GF-D8 (cell line): Measurements from ENCODE around the gene EVI5.
"Not testable (repeated sequence)": the region's sequence is repeated elsewhere in the genome, so short reads cannot be mapped to it uniquely, and the experiment has no call there.

Experiments used
- DNase-seq: peaks from one replicate; lab custom pipeline; 2025; lab: John Stamatoyannopoulos, UW

EVI5 gene

DNA sequence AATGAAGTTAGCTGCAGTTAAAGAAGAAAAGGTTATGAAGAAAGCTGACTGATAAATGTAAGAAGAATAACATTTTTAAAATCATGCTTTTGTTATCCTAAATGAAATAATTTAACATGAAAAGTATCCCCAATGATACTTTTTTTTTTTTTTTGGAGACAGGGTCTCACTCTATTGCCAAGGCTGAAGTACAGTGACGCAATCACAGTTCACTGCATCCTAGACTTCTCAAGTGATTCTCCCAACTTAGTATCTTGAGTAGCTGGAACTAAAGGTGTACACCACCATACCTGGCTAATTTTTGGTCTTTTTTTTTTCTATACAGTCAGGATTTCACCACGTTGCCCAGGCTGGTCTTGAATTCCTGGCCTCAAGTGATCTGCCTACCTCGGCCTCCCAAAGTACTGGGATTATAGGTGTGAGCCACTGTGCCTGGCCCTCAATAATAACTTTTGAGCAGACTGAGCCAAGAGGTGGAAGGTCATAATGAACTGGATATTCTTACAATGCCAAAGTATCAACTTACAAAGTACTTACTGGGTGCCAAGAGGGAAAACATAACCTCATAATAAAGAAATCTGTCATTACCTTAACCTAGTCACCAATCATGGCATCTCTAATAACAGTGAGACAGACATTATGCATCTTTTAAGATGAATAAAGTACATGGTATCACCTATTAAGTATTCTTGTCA, 94.5 kb downstream of the EVI5 start:
- no peak for DNase-seq

DNA sequence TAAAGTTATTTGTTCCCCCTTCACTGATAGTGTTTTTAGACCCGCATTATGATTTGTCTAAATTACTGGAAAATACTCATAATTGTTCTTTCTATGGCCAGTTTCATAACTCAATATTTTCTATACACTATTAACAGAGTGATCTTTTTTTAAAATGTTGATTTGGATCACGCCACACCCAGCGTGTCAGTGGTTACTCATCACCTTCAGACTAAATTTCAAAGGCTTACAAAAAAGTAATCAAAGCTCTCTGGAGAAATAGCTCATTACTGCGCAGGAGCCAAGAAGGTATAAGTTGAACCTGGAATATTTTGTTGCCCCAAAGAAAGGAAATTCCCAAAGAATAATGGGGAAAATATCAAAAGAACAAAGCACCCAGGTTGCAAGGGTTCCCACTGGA, 104.9 kb downstream of the EVI5 start:
- DNase-seq, result no peak

DNA sequence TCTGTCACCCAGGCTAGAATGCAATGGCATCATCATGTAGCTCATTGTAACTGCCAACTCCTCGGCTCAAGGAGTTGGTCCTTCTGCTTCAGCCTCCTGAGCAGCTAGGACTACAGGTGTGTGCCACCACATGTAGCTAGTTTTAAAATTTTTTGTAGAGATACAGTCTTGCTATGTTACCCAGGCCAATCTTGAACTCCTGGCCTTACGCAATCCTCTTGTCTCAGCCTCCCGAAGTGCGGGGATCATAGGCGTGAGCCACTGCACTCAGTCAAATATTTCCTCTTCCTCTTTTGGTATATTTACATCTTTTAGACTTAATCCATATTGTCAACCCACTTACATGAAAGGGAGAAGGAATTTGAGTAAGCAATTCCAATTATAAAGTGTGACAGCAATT, 121.1 kb downstream of the EVI5 start:
- DNase-seq, result no peak

DNA sequence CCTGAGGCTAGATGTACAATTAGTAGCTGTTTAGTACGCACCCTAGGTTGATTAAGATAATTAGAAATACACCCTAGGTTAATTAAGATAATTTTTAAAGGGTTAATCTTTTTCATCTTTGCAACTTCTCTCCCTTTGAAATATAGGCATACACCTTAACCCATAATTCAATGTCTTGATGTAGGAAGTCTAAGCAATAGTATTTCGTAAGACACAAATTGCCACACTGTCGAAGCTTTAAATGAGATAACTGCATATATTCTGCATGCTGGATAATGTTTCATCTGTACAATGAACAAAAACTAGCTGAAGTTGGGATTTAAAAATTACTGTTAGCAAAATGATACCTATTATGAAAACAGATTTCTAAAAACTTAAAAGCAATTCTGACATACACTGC, 122.9 kb downstream of the EVI5 start:
- no peak for DNase-seq

DNA sequence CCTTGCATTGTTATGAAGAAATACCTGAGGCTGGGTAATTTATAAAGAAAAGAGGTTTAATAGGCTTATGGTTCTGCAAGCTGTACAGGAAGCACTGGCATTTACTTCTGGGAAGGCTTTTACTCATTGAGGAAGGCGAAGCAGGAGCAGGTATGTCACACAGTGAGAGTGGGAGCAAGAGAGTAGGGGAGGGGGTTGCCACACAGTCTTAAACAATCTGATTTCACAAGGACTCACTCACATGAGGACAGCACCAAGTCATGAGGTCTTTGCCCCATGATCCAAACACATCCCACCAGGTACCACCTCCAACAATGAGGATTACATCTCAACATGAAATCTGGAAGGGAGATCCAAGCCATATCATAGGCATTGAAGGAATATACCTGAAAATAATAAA, 127.2 kb downstream of the EVI5 start:
- no peak for DNase-seq

DNA sequence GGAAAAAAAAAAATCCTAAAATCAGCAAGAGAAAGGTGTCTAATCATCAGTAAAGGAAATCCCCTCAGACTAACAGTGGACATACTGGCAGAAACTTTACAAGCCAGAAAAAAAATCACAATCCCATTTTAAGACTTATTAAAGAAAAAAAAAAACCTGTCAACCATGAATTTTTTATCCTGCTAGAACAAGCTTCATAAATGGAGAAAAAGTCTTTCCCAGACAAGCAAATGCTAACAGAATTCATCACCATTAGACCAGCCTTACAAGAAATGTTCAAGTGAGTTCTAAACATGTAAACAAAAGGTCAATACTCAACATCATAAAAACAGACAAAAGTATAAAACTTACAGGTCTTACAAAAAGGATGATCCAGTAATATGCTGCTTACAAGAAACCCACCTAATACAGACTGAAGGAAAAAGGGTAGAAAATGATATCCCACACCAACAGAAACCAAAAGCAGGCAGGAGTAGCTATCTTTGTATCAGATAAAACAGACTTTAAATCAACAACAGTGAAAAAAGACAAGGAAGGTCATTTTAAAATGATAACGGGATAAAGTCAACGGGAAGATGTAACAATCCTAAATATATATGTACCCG, 129.6 kb downstream of the EVI5 start:
- no peak for DNase-seq

DNA sequence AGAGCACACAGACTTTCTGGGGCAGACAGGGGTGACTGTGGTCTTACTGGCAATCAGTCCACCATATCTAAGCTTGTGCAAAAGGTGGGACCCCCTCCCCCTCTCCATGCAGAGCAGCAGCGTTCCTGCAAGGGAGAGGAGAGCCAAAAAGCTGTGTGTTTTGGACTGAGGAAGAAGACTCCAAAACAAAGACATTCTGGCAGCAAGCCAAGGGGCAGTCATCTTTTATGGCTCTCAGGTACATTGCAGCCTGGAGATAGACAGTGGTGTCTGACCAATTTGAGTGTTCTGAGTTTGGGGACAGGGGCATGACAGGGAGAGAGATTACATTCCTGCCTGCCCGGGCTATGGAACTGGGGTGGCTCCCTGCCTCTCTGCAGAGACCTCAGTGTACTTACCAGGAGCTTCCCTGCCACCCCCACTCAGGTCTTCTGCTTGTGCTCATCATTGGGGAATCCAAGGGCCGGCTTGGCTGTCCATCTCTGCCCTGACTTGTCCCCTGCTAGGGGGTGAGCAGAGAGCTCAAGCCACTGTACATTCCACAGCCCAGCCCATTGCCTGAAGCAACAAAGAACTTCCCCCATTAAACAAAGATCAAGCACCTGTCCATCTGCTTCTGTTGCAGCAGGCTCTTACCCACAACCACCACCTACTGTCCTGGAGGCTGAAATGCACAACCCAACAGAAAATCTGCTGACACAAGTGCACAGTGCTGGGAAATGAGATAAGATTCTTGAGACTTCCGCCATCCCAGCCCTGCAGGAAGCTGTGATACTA, 131.1 kb downstream of the EVI5 start:
- DNase-seq, result no peak

DNA sequence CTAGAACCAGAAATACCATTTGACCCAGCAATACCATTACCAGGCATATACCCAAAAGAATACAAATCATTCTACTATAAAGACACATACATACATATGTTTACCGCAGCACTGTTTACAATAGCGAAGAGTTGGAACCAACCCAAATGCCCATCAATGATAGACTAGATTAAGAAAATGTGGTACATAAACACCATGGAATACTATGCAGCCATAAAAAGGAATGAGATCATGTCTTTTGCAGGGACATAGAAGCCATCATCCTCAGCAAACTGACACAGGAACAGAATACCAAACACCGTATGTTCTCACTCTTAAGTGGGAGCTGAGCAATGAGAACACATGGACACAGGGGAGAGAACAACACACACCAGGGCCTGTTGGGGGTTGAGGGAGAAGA, 144.2 kb downstream of the EVI5 start:
- not testable (repeated sequence) for DNase-seq

DNA sequence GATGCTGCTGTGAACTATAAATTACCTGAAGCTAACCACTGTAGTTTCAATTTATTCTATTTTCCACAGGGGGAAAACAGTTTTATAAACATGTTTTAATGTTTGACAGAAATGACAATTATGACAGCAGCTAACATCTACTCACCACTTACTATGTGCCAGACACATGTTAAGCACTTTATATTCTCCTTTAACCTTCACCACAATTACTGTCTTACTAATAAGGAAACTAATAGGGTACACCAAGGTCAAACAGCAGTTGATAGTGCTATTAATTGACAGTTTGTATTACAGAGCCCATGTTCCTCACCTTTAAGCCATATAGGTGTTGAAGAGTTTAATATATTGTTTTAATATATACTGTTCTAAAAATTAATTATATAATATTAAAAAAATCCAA, 146.4 kb downstream of the EVI5 start:
- no peak for DNase-seq

DNA sequence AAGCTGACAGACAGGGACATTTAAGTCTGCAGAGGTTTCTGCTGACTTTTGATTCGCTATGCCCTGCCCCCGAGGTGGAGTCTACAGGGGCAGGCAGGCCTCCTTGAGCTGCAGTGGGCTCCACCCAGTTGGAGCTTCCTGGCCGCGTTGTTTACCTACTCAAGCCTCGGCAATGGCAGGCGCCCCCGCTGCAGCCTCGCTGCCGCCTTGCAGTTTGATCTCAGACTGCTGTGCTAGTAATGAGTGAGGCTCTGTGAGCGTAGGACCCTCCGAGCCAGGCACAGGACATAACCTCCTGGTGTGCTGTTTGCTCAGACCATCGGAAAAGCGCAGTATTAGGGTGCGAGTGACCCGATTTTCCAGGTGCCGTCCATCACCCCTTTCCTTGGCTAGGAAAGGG, 149.7 kb downstream of the EVI5 start:
- DNase-seq, result not testable (repeated sequence)

DNA sequence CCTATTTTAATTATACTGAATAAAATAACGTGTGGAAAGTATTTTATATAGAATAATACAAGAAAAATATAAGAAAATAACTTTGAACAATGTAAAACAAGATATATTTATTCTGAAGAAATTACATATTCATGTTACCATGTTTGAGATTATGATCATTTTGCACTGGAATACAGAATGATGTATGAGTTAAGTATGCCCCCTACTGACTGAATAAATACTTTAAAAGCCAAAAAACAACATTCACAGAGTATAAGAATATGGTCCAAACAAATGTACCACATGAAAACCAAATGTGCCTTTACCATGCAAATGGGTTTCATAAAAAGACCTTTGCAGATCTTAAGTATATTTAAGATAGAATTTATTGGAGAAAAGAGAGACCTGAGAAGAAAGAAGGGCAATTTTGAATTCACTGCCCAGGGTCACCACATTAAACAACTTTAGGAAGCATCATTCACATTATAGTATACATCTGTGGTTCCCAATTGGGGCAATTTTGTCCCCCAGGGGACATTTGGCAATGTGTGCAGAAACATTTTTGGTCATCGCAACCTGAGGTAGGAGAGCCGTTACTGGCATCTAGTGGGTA, 161.6 kb downstream of the EVI5 start:
- peak; percentile 26 for DNase-seq

DNA sequence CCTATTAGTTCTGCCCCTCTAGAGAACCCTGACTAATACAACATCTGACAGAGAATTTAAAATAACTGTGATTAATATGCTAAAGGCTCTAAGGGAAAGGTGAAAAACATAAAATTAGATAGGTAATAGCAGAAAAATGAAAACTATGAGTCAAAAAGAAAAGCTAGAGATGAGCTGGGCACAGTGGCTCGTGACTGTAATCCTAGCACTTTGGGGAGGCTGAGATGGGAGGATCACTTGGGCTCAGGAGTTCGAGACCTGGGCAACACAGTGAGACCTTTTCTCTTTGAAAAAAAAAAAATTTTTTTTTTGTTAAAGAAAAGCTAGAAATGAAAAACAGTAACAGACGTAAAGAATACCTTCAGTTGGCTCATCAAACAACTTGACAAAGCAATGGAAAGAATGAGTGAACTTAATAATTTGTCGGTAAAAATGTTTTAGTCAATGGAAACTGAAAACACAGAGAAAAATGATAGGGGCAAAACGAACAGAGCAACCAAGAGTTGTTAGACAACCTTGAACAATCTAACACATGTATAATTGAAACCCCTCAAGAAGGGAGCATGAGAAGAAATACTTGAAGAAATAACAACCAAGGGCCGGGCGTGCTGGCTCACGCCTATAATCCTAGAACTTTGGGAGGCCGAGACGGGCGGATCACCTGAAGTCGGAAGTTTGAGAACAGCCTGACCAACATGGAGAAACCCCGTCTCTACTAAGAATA, 165.3 kb downstream of the EVI5 start:
- no peak for DNase-seq

DNA sequence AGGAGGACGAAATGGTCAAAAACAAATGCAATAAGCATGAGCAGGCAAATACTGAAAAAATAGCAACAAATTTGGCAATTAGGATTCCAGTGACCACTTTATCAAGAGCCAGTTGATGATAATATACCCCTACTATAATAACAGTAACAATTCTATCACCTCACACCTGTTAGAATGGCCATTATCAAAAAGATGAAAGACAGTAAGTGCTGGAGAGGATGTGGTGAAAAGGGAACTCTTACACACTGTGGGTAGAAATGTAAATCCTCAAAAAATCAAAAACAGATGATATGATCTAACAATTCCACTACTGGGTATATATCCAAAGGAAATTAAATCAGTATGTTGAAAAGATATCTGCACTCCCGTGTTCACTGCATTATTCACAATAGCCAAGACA, 183.9 kb downstream of the EVI5 start:
- no peak for DNase-seq

DNA sequence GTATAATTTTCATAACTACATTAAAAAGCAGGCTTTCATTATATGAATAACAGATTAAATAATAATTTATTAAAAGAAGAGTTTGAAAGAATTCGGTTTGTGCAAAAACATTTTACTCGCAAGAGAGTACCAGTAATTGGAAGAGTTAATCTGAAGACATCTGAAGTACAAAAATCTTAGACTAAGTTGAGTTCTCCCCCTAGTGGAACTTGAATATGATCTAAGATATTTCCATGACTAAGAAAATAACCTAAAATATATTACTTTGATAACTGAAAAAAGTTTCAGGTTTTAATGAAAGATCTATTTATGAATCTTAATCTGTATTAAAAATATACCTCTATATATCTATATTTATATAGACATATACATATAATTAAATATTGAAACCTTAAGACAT, 185.7 kb downstream of the EVI5 start:
- DNase-seq, result peak; percentile 73

DNA sequence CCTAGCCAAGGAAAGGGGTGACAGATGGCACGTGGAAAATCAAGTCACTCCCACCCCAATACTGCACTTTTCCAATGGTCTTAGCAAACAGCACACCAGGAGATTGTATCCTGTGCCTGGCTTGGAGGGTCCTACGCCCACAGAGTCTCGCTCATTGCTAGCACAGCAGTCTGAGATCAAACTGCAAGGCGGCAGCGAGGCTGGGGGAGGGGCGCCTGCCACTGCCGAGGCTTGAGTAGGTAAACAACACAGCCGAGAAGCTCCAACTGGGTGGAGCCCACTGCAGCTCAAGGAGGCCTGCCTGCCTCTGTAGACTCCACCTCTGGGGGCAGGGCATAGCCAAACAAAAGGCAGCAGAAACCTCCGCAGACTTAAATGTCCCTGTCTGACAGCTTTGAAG, 195.5 kb downstream of the EVI5 start:
- DNase-seq, result not testable (repeated sequence)

DNA sequence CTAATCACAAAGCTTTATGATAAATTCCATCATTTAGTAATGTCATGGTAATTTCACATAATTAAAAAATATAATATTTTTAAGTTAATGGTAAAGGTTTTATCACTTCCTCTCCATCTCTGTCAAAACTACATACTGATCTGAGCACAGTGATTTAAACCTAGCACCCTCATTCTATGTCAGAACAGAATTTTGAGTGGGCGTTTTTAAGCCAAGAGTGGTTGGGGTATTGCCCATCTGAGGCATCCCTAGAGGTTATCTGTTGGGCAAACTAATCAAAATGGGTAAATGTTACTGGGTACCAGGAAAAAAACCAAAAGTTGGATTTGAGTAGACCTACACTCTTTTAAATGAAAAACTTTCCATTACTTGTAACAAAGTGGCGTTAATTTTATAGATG, 197.5 kb downstream of the EVI5 start:
- DNase-seq, result no peak

DNA sequence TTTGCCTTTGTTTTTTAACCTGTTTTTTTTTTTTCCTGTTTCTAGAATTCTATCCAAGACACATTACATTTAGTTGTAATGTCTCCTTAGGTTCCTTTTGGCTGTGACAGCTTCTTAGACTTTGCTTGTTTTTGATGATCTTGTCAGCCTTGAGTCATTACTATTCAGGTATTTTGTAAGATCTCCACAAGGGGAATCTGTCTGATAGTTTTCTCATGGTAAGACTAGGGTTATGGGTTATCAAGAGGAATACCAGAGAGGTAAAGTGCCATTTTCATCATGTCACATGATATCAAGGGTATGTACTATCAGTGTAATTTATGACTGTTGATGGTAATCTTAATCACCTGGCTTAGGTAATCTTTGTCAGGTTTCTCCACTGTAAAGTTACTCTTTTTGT, 199.1 kb downstream of the EVI5 start:
- no peak for DNase-seq

DNA sequence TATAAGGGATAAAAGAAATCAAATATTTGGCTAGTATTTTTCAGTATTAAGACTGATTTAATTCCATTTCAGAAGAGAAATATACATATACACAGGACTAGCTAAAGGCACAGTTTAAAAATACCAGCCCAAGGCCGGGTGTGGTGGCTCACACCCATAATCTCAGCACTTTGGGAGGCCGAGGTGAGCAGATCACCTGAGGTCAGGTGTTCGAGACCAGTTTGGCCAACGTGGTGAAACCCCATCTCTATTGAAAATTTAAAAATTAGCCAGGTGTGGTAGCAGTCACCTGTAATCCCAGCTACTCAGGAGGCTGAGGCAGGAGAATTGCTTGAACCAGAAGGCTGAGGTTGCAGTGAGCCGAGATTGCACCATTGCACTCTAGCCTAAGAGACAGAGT, 200.1 kb downstream of the EVI5 start:
- not testable (repeated sequence) for DNase-seq

DNA sequence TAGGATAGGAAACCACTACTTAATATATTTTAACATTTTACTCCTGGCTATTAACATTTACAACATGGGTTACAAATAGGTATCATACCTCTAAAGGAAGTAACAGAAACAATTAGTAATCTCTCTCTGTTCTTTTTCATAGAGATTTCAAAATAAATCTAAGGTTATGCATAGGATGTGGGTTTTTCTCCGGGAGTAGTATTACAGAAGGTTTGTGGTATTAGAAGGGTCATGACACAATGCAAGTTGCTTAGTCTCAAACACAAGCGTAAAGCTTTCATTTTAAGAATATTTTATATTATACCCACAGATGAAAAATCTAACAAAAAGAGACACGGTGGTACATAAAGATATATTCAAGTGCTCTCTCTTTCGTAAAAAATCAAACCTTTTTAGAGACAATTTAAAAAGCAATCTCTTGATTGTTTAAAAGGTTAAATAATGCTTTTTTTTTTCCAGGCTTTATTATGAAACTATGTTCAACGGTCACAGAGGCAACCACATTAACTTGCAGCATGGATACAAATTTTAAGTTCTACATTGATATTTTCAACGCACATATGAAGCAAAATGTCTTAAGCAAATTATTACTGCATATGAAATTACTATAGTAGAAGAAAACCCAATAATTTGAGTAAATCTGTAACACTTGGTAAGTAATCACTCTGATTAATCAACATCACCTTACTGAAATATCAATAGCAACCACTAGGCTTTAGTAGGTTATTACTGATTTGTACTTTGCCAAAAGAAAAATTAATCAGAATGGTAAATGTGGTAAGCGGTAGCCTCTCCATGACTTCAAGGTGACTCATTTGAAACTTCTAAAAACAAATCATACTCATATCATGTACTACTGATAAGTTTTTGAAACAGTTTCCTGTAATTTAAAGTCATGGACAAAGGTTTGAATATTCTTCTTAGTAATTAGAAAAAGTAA, 200.8 kb downstream of the EVI5 start:
- peak; percentile 98 for DNase-seq

DNA sequence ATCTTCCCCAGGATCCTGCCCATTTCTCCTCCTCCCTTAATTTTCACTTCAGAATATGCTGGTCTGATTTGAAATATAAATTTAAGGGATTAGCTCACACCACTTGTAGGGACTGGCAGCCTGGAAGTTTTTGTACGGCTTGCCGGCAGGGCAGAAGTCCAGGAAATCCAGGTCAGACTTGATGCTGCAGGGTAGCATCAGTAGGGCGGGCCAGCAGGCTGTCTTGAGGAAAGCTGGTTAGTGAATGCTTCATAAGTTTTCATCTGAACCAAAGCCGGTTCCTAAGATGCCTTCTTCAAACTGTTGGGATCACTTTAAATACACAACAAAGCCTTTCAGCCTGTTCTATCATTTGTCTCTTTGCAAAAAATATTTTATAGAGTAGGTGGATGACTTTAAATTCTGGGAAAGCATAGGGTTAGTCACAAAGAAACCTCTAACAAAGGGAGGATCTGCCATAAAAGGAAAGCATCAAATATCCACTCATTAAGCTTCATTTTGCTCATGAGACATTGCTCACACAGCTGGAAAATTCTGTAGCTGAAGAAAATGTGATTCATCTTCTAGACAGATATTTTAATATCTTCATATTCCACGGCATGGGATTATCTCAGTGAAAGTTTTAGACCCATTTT, 207.5 kb downstream of the EVI5 start:
- no peak for DNase-seq

DNA sequence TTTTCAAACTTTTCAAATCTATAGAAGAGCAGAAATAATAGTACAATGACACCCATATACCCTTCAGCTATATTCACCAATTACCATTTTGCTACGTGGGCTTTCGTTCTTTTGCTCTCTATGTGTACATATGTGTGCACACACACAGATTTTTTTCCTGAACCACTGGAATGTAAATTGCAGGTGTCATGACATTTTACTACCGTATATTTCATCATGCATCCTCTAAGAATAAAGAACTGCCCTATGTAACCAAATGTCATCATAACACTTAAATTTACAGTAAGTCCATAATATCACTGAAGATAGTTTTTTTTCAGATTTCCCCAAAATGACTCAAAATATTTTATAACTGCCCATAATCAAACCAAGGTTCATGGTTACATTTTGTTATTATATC, 209.8 kb downstream of the EVI5 start:
- no peak for DNase-seq
